H1 (cell line): ENCODE results near the gene ADPRH. TPM values are rescaled to one million over a fixed set of nuclear protein-coding genes. Genes with fewer than 3 reads are reported as not detected.

Experiments
- CTCF ChIA-PET: fragments of 300-600 bp; sonication (Branson Sonifier 250); formaldehyde crosslinking; loops from one replicate; lab custom pipeline; 2021; ENCODE audit not compliant: partially characterized antibody; lab: Charles Lee
- POLR2A ChIA-PET: fragments of 300-600 bp; sonication (Branson Sonifier 250); formaldehyde crosslinking; loops from one replicate; lab custom pipeline; 2021; ENCODE audit warnings: inconsistent platforms; ENCODE audit not compliant: partially characterized antibody; lab: Charles Lee
- DNase-seq, 2 experiments: peaks; one replicate each; pipeline versions ENCODE4 v3.0.0 to v3.0.0-alpha.2; 2010 to 2022; ENCODE audit warnings: low spot score in 2 of 2, low read depth in 1 of 2, mixed read lengths in 1 of 2
- FAIRE-seq: peaks from 2 replicates; lab custom pipeline; 2011; peaks lifted over from hg19 to GRCh38; lab: Jason Lieb, UNC
- H2AFZ ChIP-seq: 2 replicates; pipeline ENCODE4 v1.8.1; 2012; ENCODE audit warnings: low read length, inconsistent platforms
- H2AK5ac ChIP-seq: 2 replicates; pipeline ENCODE4 v1.6.1; 2013; ENCODE audit warnings: low read depth, low read length
- H2BK120ac ChIP-seq: replicated peaks from 2 replicates; pipeline ENCODE3; 2013; ENCODE audit warnings: low read depth, low read length, inconsistent platforms
- H2BK12ac ChIP-seq: 2 replicates; pipeline ENCODE4 v1.6.1; 2013; ENCODE audit warnings: low read depth, low read length
- H2BK15ac ChIP-seq: 2 replicates; pipeline ENCODE4 v1.6.1; 2013; ENCODE audit warnings: low read length
- H2BK20ac ChIP-seq: 2 replicates; pipeline ENCODE4 v1.6.1; 2013; ENCODE audit warnings: low read length
- H2BK5ac ChIP-seq: 2 replicates; pipeline ENCODE4 v1.6.1; 2013; ENCODE audit warnings: low read depth, low read length
- H3K14ac ChIP-seq: 2 replicates; pipeline ENCODE4 v1.6.1; 2013; ENCODE audit warnings: inconsistent platforms; ENCODE audit not compliant: insufficient read length
- H3K18ac ChIP-seq: 2 replicates; pipeline ENCODE4 v1.6.1; 2013; ENCODE audit warnings: low read length; ENCODE audit errors: extremely low read depth
- H3K23ac ChIP-seq: 2 replicates; pipeline ENCODE4 v1.6.1; 2013; ENCODE audit warnings: inconsistent platforms; ENCODE audit not compliant: insufficient read length
- H3K23me2 ChIP-seq: 2 replicates; pipeline ENCODE4 v1.6.1; 2013; ENCODE audit warnings: low read depth, low read length
- H3K27ac ChIP-seq: 2 replicates; pipeline ENCODE4 v1.6.1; 2011; ENCODE audit warnings: low read depth, low read length, inconsistent platforms
- H3K27me3 ChIP-seq, 4 experiments: replicated peaks in 1 of 4; 1 replicate in 1 of 4; 2 replicates in 3 of 4; pipeline versions ENCODE4 v1.6.1 to v1.8.1; 2011 to 2013; ENCODE audit warnings: low read length in 3 of 4, mild to moderate bottlenecking in 3 of 4, inconsistent platforms in 2 of 4, mixed read lengths in 2 of 4, moderate library complexity in 1 of 4; ENCODE audit not compliant: control insufficient read depth in 3 of 4, insufficient read depth in 3 of 4; ENCODE audit errors: extremely low read depth in 1 of 4
- H3K36me3 ChIP-seq, 4 experiments: 2 replicates each; pipeline versions ENCODE4 v1.6.1 to v1.8.1; 2011 to 2013; ENCODE audit warnings: mild to moderate bottlenecking in 4 of 4, low read length in 3 of 4, moderate library complexity in 2 of 4, control low read depth in 1 of 4, inconsistent platforms in 1 of 4; ENCODE audit not compliant: insufficient read depth in 4 of 4, control insufficient read depth in 2 of 4
- H3K4ac ChIP-seq: replicated peaks from 2 replicates; pipeline ENCODE3; 2013; ENCODE audit warnings: low read length, low read depth, mixed read lengths, inconsistent platforms; ENCODE audit not compliant: insufficient read length
- H3K4me1 ChIP-seq, 4 experiments: replicated peaks in 1 of 4; 1 replicate in 1 of 4; 2 replicates in 3 of 4; pipeline versions ENCODE4 v1.6.1 to v1.8.1; 2011 to 2013; ENCODE audit warnings: low read length in 3 of 4, inconsistent platforms in 2 of 4, mixed read lengths in 1 of 4; ENCODE audit not compliant: insufficient read depth in 4 of 4, control insufficient read depth in 3 of 4
- H3K4me2 ChIP-seq, 2 experiments: 2 replicates each; pipeline versions ENCODE4 v1.6.1 to v1.8.1; 2011 to 2013; ENCODE audit warnings: low read depth in 2 of 2, low read length in 2 of 2, control low read depth in 1 of 2, inconsistent platforms in 1 of 2, mild to moderate bottlenecking in 1 of 2; ENCODE audit not compliant: insufficient read depth in 1 of 2
- H3K4me3 ChIP-seq, 4 experiments: fragments of 200-600, 300-600 bp in 1 of 4; sonication (generic), shearing (Covaris generic), sonication (Bioruptor Twin) in 1 of 4; 2 replicates each; pipeline versions ENCODE4 v1.5.1 to v1.8.1; 2011 to 2016; ENCODE audit warnings: low read length in 4 of 4, low read depth in 3 of 4, control low read depth in 2 of 4, inconsistent platforms in 2 of 4, mild to moderate bottlenecking in 2 of 4, mixed read lengths in 1 of 4, moderate library complexity in 1 of 4; ENCODE audit not compliant: insufficient read depth in 2 of 4; ENCODE audit errors: extremely low read depth in 1 of 4
- H3K56ac ChIP-seq: replicated peaks from 2 replicates; pipeline ENCODE3; 2013; ENCODE audit warnings: low read depth, mild to moderate bottlenecking, mixed read lengths, low read length, inconsistent platforms; ENCODE audit not compliant: insufficient read length
- H3K79me1 ChIP-seq: 2 replicates; pipeline ENCODE4 v1.6.1; 2013; ENCODE audit warnings: low read depth, low read length, control low read depth
- H3K79me2 ChIP-seq, 2 experiments: 2 replicates each; pipeline versions ENCODE4 v1.6.1 to v1.8.1; 2012 to 2013; ENCODE audit warnings: low read length in 2 of 2, mild to moderate bottlenecking in 2 of 2, inconsistent platforms in 1 of 2; ENCODE audit not compliant: insufficient read depth in 2 of 2, control insufficient read depth in 1 of 2
- H3K9ac ChIP-seq, 4 experiments: replicated peaks in 1 of 4; 1 replicate in 1 of 4; 2 replicates in 3 of 4; pipeline versions ENCODE4 v1.6.1 to v1.8.1; 2011 to 2013; ENCODE audit warnings: low read depth in 3 of 4, low read length in 3 of 4, control low read depth in 2 of 4, mild to moderate bottlenecking in 2 of 4, moderate library complexity in 2 of 4, inconsistent platforms in 1 of 4; ENCODE audit errors: extremely low read depth in 1 of 4
- H3K9me3 ChIP-seq, 2 experiments: 2 replicates each; pipeline versions ENCODE4 v1.6.1 to v1.8.1; 2012 to 2013; ENCODE audit warnings: mild to moderate bottlenecking in 2 of 2, moderate library complexity in 2 of 2, control low read depth in 1 of 2, inconsistent platforms in 1 of 2, low read depth in 1 of 2, low read length in 1 of 2, mixed read lengths in 1 of 2; ENCODE audit not compliant: insufficient read depth in 2 of 2
- H4K20me1 ChIP-seq, 2 experiments: replicated peaks in 1 of 2; 2 replicates each; pipeline versions ENCODE3 to v1.8.1; 2011 to 2013; ENCODE audit warnings: inconsistent platforms in 2 of 2, low read length in 2 of 2, mild to moderate bottlenecking in 1 of 2; ENCODE audit not compliant: insufficient read depth in 2 of 2, control insufficient read depth in 1 of 2
- H4K5ac ChIP-seq: 2 replicates; pipeline ENCODE4 v1.6.1; 2013; ENCODE audit warnings: low read length, low read depth, mixed read lengths, inconsistent platforms; ENCODE audit not compliant: insufficient read length
- H4K8ac ChIP-seq: 2 replicates; pipeline ENCODE4 v1.8.0; 2013; ENCODE audit warnings: mild to moderate bottlenecking, moderate library complexity, low read length, inconsistent platforms; ENCODE audit not compliant: insufficient read depth; ENCODE audit errors: extremely low read depth
- H4K91ac ChIP-seq: replicated peaks from 2 replicates; pipeline ENCODE3; 2013; ENCODE audit warnings: low read length, mixed read lengths, inconsistent platforms; ENCODE audit not compliant: insufficient read length
- HDAC2 ChIP-seq, 2 experiments: fragments of 300-600 bp in 1 of 2; sonication (generic) in 1 of 2; IDR thresholded peaks; 2 replicates each; pipeline ENCODE4 v1.6.1; 2011 to 2012; ENCODE audit warnings: low read depth in 2 of 2, low read length in 2 of 2, mild to moderate bottlenecking in 2 of 2, moderate library complexity in 2 of 2, borderline replicate concordance in 1 of 2, inconsistent platforms in 1 of 2
- SIN3A ChIP-seq, 2 experiments: IDR thresholded peaks in 1 of 2; conservative IDR thresholded peaks in 1 of 2; 2 replicates each; pipeline ENCODE4 v1.6.1; 2011 to 2012; ENCODE audit warnings: low read length in 2 of 2, improper control_type of control experiment in 1 of 2, low read depth in 1 of 2, mild to moderate bottlenecking in 1 of 2
- TAF7 ChIP-seq: optimal IDR thresholded peaks from 2 replicates; pipeline ENCODE3; 2011; ENCODE audit warnings: low read depth, mild to moderate bottlenecking, inconsistent platforms, low read length, moderate library complexity, borderline replicate concordance
- WGBS, 2 experiments: shearing (Covaris generic) in 1 of 2; methylation state at CpG; one replicate each; pipeline versions ENCODE4 v1.1.6 to v1.1.7; 2013 to 2015; ENCODE audit warnings: low lambda C conversion rate in 2 of 2, mixed read lengths in 2 of 2, inconsistent platforms in 1 of 2, low coverage in 1 of 2, missing lambda C conversion rate in 1 of 2; ENCODE audit not compliant: insufficient replicate concordance in 2 of 2, insufficient coverage in 1 of 2, insufficient read length in 1 of 2; ENCODE audit errors: extremely low coverage in 1 of 2, missing lambda C conversion rate in 1 of 2; 5-methylcytosine and 5-hydroxymethylcytosine counted together
- polyA plus RNA-seq, 7 experiments: library from polyadenylated mRNA; depleted of rRNA in 3 of 7; stranded (reverse) in 5 of 7; unstranded in 2 of 7; fragments of >200 nt in 5 of 7; fragments of 200-250 nt in 2 of 7; gene quantifications; 1 replicate in 5 of 7; 2 replicates in 1 of 7; 4 replicates in 1 of 7; pipeline versions ENCODE4 v1.2.1 to v1.2.3, GENCODE V29; 2011 to 2013; ENCODE audit warnings: missing spikeins in 2 of 7, mixed read lengths in 2 of 7
- total RNA-seq: library from RNA; stranded (reverse); fragmentation: NEBNext Ultra II Directional; extraction: Animal tissue kit (Norgen Biotek cat#: 25700); gene quantifications from 2 replicates; pipeline ENCODE4 v1.2.1, GENCODE V29; 2021

Gene ADPRH
- total and polyA plus RNA-seq, 2 of the 8 experiments (the other 6 are each of a cell fraction or from before 2014, with no cell fraction given) = 2.6 to 4.2 TPM

DNA sequence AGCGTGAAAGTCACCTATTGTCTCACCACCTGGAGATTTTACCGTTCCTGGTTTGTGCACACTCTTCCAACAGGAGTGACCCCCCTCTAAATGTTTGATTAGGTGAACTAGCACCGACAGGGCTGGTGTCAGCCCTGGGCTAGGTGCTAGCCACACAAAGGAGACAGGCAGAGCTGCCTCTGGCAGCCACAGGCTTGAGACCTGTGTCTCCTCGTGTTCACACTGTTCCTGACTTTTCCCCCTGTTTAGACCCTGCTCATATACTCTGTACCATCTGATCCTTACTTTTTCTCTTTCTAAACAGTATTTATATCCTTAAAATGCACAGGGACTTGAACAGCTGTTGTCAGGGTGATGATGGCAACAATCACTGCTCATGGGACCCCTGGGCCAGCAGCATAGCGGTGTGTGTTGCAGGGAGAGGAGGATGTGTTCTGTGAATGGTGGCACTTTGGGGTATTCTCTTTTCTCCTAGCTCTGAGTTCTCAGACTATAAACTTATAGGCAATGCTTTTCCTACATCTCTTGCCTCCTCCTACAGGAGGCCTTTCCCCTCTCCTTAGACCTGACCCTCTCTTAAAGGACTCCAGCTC is 25.4 kb upstream of the ADPRH start:
- H2BK20ac ChIP-seq = no peak overlapping the region
- H2AK5ac ChIP-seq = no peak overlapping the region
- H2BK5ac ChIP-seq = no peak overlapping the region
- H2BK15ac ChIP-seq = no peak overlapping the region
- H3K9ac ChIP-seq = no peak overlapping the region
- peaks cover 0 to 4% (median 0%) of the 10 kb centered on the region in 4 experiments; a peak in 2 of 7 replicates for H3K4me1 ChIP-seq
- H3K36me3 ChIP-seq = no peaks in the 10 kb centered on the region
- H3K79me2 ChIP-seq = no peaks in the 10 kb centered on the region
- no peak overlapping the region for H2AFZ ChIP-seq
- no peaks in the 10 kb centered on the region for H3K9me3 ChIP-seq
- H3K4me3 ChIP-seq = no peak overlapping the region
- CTCF ChIA-PET = interaction anchor here (1.0 to 1.3 kb wide), 2 partner anchors 16 to 47 kb away, joined by 3 to 5 read pairs; no protein-coding TSS in a partner anchor
- H2BK120ac ChIP-seq = no peak overlapping the region
- no peak overlapping the region for H3K4ac ChIP-seq
- H4K20me1 ChIP-seq = no peaks in the 10 kb centered on the region
- H3K4me2 ChIP-seq = no peak overlapping the region
- H3K23me2 ChIP-seq = no peaks in the 10 kb centered on the region
- H3K23ac ChIP-seq = no peak overlapping the region
- no peak overlapping the region for H3K56ac ChIP-seq
- no peak overlapping the region for H2BK12ac ChIP-seq
- H3K27me3 ChIP-seq = no peaks in the 10 kb centered on the region
- WGBS, 2 experiments = 76% methylated on average over 5 of the region's 5 CpGs; no CpG with 5 or more reads in 1 of the 2 experiments
- H4K8ac ChIP-seq = no peak overlapping the region
- H4K5ac ChIP-seq = no peak overlapping the region
- H3K18ac ChIP-seq = no peak overlapping the region
- H3K14ac ChIP-seq = no peak overlapping the region
- FAIRE-seq (no peak), DNase-seq (no peak)
- no peak for TF ChIP-seq SIN3A (conservative IDR thresholded peaks at IDR 0.05 in 1 of 2, IDR thresholded peaks at IDR 0.05 in 1 of 2; ENCODE audit: low read depth in 1 of 2, low read length in 2 of 2)
- TF ChIP-seq HDAC2 (IDR thresholded peaks at IDR 0.05; ENCODE audit: borderline replicate concordance in 1 of 2, low read depth in 2 of 2, low read length in 2 of 2) = no peak
- no peak for TF ChIP-seq TAF7
- POLR2A ChIA-PET = interaction anchor here (0.8 kb wide), 1 partner anchor 17 kb away, joined by 3 read pairs; no protein-coding TSS in a partner anchor
- no peak overlapping the region for H4K91ac ChIP-seq
- H3K27ac ChIP-seq = no peak overlapping the region
- H3K79me1 ChIP-seq = no peaks in the 10 kb centered on the region
